Heart left ventricle (tissue), 16 donors: Measurements from ENCODE around the gene TNFSF13B. TPM values are rescaled to one million over a fixed set of nuclear protein-coding genes. Genes with fewer than 3 reads are reported as not detected.

ENCODE experiments used
- ATAC-seq, 4 donors: fragments of 200-7000 bp; cut with Tn5 transposase; one replicate each; pipeline ENCODE4 v1.9.1; 2020 to 2022; ENCODE audit warnings: moderate library complexity in 4 of 4, mild to moderate bottlenecking in 3 of 4, moderate number of reproducible peaks in 1 of 4
- DNase-seq, 5 donors: peaks; one replicate each; pipeline ENCODE4 v3.0.0-alpha.2; 2020
- H3K27ac ChIP-seq, 12 donors: fragments of 200-600 bp; sonication (generic) in 4 of 12; one replicate each; pipeline versions ENCODE4 v1.5.0 to v1.8.0; 2016 to 2022; ENCODE audit warnings: mild to moderate bottlenecking in 2 of 12
- H3K27me3 ChIP-seq, 9 donors: fragments of 200-600 bp; sonication (generic) in 2 of 9; one replicate each; pipeline versions ENCODE4 v1.5.1 to v1.8.0; 2016 to 2022; ENCODE audit warnings: mild to moderate bottlenecking in 3 of 9
- H3K36me3 ChIP-seq, 9 donors: fragments of 200-600 bp; sonication (generic) in 2 of 9; one replicate each; pipeline versions ENCODE4 v1.5.0 to v1.8.0; 2018 to 2022; ENCODE audit warnings: mild to moderate bottlenecking in 2 of 9
- H3K4me1 ChIP-seq, 12 donors: fragments of 200-600 bp; sonication (generic) in 4 of 12; one replicate each; pipeline versions ENCODE4 v1.5.0 to v1.8.0; 2016 to 2022; ENCODE audit warnings: mild to moderate bottlenecking in 3 of 12
- H3K4me3 ChIP-seq, 12 donors: fragments of 200-600 bp; sonication (generic) in 4 of 12; one replicate each; pipeline versions ENCODE4 v1.5.0 to v1.8.0; 2017 to 2022; ENCODE audit warnings: mild to moderate bottlenecking in 9 of 12, moderate library complexity in 4 of 12
- H3K9me3 ChIP-seq, 12 donors: fragments of 200-600 bp; sonication (generic) in 4 of 12; one replicate each; pipeline versions ENCODE4 v1.5.0 to v1.8.0; 2016 to 2022; ENCODE audit warnings: mild to moderate bottlenecking in 1 of 12
- POLR2A ChIP-seq, 2 donors: fragments of 450-650 bp; IDR thresholded peaks; one replicate each; pipeline ENCODE4 v1.6.1; 2017; ENCODE audit warnings: antibody characterized with exemption in 2 of 2, mild to moderate bottlenecking in 2 of 2, moderate library complexity in 2 of 2
- WGBS, 4 donors: extraction: QIAGEN DNeasy Blood & Tissue Kit in 2 of 4; methylation state at CpG; one replicate each; pipeline versions ENCODE4 v1.1.5 to v1.1.7; 2013 to 2018; 5-methylcytosine and 5-hydroxymethylcytosine counted together
- intact Hi-C, 10 donors: fragments of 100-400 bp; cut with DNase I; formaldehyde crosslinking; loops; one replicate each; pipeline versions ENCODE4 v1.11.1 to v1.14.2; 2022
- polyA plus RNA-seq, 2 donors: library from polyadenylated mRNA; stranded (reverse); fragments of 200-250 nt; gene quantifications; one replicate each; pipeline ENCODE4 v1.2.3, GENCODE V29; 2013
- total RNA-seq, 9 donors: library from RNA; depleted of rRNA in 2 of 9; stranded (reverse); fragments of >200 nt in 2 of 9; fragmentation: NEBNext Ultra II Directional in 3 of 9; extraction: Animal tissue kit (Norgen Biotek cat#: 25700) in 3 of 9; gene quantifications; one replicate each; pipeline versions ENCODE4 v1.1.0 to v1.2.4, GENCODE V29; 2016 to 2023
- TF ChIP-seq, protein P1 (sequence below), 12 donors: fragments of 200-600 bp; sonication (generic) in 4 of 12; IDR thresholded peaks; one replicate each; pipeline versions ENCODE4 v1.5.0 to v1.8.0; 2018 to 2022; ENCODE audit warnings: antibody characterized with exemption in 12 of 12, mild to moderate bottlenecking in 5 of 12
- donor health status: ischemic (EF 13 %, LVEDD 7.1; RV severe dilation, severe dysfunction).
- donor health status: healthy with polysubstance abuse.
- donor health status: DM: no; HTN: yes; CAD: no.
- donor health status: DM: no; HTN: no; CAD: no.
- donor health status: ischemic (EF 25% LVEDD 6.9; RV normal size, moderate dysfunction).
- donor health status: ischemic (EF 25% LVEDD 5.7; RV mildly dilated, moderate dysfunction).
- donor health status: healthy.
- donor health status: DM: yes; HTN: yes; CAD: no.
- donor health status: ischemic (EF 35%, LVEDD 5.7; RV mildly dilated, moderate dysfunction).
- donor health status: nonischemic (EF 11% LVEDD 7.7; RV severe dilation, severe dysfunction).
- donor health status: DM: yes; HTN: yes; CAD: no.
- donor health status: PGD.
- donor health status: ischemic (EF 29% LVEDD 5.4; RV normal size, mild dysfunction).
- donor health status: nonischemic (EF 23%, LVEDD 6.1; RV moderate dilation, normal function).

TNFSF13B gene
- total and polyA plus RNA-seq, 11 donors: 0.55 to 26.9 (median 1.0) TPM

DNA sequence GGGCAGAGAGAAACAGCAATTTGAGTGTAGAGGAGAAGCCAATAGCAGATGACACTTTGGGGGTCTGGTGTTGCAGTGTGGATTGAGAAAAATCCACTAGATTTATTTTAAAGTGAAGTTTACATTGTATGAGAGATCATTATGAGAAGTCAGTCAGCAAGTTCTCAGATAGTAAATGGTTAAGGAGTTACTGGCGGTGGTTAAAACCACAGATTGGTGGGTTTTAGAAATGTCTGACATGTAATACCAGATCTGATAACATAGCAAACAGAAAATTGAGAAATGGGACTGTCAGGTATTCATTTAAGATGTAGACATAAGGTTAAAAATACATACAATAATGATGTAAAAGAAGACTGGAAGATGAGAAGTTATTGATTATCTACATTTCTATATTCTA lies 44.1 kb upstream of the TNFSF13B start:
- no peak for ATAC-seq
- H3K9me3 ChIP-seq: no peaks in the 10 kb centered on the region
- intact Hi-C loops: loop anchor here in 6 of 10 donors (5.0 to 10.0 kb wide), 6 partner anchors 42 to 672 kb away; partner anchors contain the start of gene TNFSF13B (in 1 of the 6)

DNA sequence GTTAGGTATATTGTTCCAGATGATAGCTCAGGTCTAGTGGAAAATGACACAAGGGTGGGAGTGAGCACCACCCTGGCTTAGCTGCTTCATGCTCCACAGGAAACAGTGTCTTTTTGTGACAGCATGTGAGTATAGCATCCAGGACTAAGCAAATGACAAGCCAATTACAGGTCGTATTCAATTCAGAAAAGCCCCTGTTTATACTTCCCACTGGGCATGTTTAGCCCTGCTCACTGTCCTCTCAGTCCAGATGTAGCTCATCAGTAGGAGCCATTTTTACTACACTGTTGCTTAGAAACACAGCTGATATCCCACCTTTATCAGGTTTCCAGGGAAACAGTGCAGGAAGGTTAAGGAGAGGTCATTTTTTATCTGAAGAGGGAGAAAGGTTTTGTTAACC lies 43.3 kb upstream of the TNFSF13B start:
- Histone ChIP-seq H3K9me3 (no peaks in the 10 kb centered on the region), H3K4me1 (peaks cover 4 to 54% (median 31%) of the 10 kb centered on the region in 12 donors), H3K4me3 (no peak overlapping the region), H3K36me3 (peaks cover 0 to 16% (median 8%) of the 10 kb centered on the region in 9 donors), H3K27me3 (no peaks in the 10 kb centered on the region), H3K27ac (no peak overlapping the region)
- WGBS, 4 donors: 0 to 9% (median 1%) methylated on average over 1 of the region's 1 CpG
- no peak for DNase-seq
- TF ChIP-seq, protein P1, sequence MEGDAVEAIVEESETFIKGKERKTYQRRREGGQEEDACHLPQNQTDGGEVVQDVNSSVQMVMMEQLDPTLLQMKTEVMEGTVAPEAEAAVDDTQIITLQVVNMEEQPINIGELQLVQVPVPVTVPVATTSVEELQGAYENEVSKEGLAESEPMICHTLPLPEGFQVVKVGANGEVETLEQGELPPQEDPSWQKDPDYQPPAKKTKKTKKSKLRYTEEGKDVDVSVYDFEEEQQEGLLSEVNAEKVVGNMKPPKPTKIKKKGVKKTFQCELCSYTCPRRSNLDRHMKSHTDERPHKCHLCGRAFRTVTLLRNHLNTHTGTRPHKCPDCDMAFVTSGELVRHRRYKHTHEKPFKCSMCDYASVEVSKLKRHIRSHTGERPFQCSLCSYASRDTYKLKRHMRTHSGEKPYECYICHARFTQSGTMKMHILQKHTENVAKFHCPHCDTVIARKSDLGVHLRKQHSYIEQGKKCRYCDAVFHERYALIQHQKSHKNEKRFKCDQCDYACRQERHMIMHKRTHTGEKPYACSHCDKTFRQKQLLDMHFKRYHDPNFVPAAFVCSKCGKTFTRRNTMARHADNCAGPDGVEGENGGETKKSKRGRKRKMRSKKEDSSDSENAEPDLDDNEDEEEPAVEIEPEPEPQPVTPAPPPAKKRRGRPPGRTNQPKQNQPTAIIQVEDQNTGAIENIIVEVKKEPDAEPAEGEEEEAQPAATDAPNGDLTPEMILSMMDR (IDR thresholded peaks at IDR 0.05): no peak
- no peak for TF ChIP-seq POLR2A (IDR thresholded peaks at IDR 0.05)
- intact Hi-C loops: loop anchor here in 6 of 10 donors (5.0 to 10.0 kb wide), 6 partner anchors 41 to 671 kb away; partner anchors contain the start of gene TNFSF13B (in 1 of the 6)
- ATAC-seq: peak; percentile 37 to 71 (median 50)

More for the DNA sequence above, 44.1 kb upstream of the TNFSF13B start:
- TF ChIP-seq POLR2A (IDR thresholded peaks at IDR 0.05): no peak
- TF ChIP-seq, protein P1 (IDR thresholded peaks at IDR 0.05): no peak
- H3K36me3 ChIP-seq: peaks cover 0 to 13% (median 8%) of the 10 kb centered on the region in 9 donors
- H3K27ac ChIP-seq: no peak overlapping the region
- no peak overlapping the region for H3K4me3 ChIP-seq
- DNase-seq: no peak
- no peaks in the 10 kb centered on the region for H3K27me3 ChIP-seq
- WGBS, 4 donors: 72 to 80% (median 78%) methylated on average over 1 of the region's 1 CpG
- H3K4me1 ChIP-seq: peaks cover 4 to 62% (median 37%) of the 10 kb centered on the region in 12 donors

DNA sequence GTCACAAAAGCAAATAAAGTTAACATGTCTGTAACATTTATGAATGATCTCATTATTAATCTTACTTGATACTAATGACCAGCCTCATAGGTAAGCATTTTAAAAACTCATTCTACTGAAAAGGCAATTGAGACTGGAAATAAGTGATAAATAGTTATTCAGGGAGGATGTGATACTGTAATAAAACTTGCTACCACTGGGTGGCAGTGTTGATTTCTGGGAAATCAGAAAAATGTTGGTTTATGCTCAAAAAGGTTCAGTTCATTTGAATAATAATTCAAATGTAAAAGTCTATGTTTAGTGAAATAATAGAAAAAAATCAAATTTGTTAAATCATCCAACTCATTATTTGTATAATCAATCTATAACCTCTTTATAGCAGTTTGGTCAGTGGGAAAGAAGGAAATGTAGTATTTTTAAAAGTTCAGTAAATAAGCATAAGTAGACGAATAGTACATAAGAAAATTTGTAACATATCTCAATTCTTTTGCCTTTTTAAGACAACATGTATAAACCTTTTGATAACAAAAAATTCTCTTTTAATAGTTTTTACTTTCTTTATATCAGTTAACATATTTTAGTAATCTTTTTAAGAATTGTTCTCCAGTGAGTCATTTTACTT lies 41.8 kb upstream of the TNFSF13B start:
- Histone ChIP-seq H3K27me3 (no peaks in the 10 kb centered on the region), H3K4me3 (no peak overlapping the region), H3K27ac (no peak overlapping the region), H3K9me3 (no peaks in the 10 kb centered on the region), H3K36me3 (peaks cover 0 to 16% (median 8%) of the 10 kb centered on the region in 9 donors), H3K4me1 (peaks cover 4 to 49% (median 30%) of the 10 kb centered on the region in 12 donors)
- TF ChIP-seq, protein P1 (IDR thresholded peaks at IDR 0.05): peak; percentile 67 to 90 (median 83)
- no peak for TF ChIP-seq POLR2A (IDR thresholded peaks at IDR 0.05)
- ATAC-seq (no peak), DNase-seq (no peak)
- WGBS, 4 donors: 84 to 92% (median 88%) methylated on average over 1 of the region's 1 CpG
- intact Hi-C loops: loop anchor here in 6 of 10 donors (5.0 to 10.0 kb wide), 6 partner anchors 40 to 670 kb away; partner anchors contain the start of gene TNFSF13B (in 1 of the 6)

DNA sequence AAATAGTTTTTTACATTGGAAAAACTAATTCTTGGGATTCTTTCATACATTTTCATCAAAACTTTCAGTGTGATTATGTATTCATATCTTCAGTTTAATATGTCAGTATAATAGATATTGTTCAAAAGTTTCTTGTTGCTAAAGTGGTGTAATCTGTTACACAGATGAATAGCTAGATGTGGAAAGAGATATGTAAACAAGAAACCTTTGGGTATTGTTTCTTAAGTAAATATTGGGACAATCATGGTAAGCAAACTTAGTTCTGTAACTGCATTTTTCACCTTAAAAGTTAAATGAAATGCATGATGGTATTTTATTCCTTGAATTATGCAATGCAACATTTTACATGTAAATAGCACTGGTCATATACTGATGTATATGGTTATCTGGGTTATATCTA lies 39.1 kb upstream of the TNFSF13B start:
- intact Hi-C loops: no loop called here
- Histone ChIP-seq H3K27me3 (no peaks in the 10 kb centered on the region), H3K4me1 (peaks cover 3 to 26% (median 16%) of the 10 kb centered on the region in 12 donors), H3K36me3 (peaks cover 0 to 16% (median 8%) of the 10 kb centered on the region in 9 donors), H3K9me3 (no peaks in the 10 kb centered on the region), H3K27ac (no peak overlapping the region), H3K4me3 (no peak overlapping the region)
- DNase-seq: no peak
- no peak for ATAC-seq
- TF ChIP-seq POLR2A (IDR thresholded peaks at IDR 0.05): no peak
- TF ChIP-seq, protein P1 (IDR thresholded peaks at IDR 0.05): no peak
